ENCODE data around the gene MMGT1.

MMGT1 gene

DNA sequence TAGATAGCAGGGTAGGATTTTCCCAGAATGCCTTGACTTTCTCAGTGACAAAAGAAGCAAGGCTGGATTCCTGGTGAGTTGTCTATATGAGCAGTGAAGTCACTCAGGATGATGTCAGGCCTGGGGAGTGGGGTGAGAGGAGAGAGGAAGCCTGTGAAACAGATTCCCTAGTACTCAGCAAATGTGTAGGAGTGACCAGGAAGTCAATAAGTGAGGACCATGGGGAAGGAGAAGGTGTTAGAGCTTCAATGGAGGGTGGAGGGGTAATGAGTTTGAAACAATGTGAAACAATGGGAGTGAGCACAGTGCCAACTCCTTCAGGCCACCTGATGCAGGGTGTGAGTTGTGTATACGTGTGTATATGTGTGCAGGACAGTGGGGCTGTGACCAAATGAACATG lies 9.1 kb upstream of the MMGT1 start:
- peaks cover 2% of the 10 kb centered on the region for H3K9me3 ChIP-seq (ENCODE audit: control insufficient read depth, low read length)
- no peak overlapping the region for H3K9ac ChIP-seq (ENCODE audit: low read length)
- no peaks in the 10 kb centered on the region for H3K36me3 ChIP-seq (ENCODE audit: control insufficient read depth, insufficient read depth, low read length, severe bottlenecking)
- H3K27me3 ChIP-seq (replicated peaks; ENCODE audit: control insufficient read depth, insufficient read depth, low read length) = peaks cover 4% of the 10 kb centered on the region
- no peak overlapping the region for H3K4me3 ChIP-seq (ENCODE audit: low read length)
- no peak for DNase-seq (ENCODE audit: low read depth)
- peaks cover 7% of the 10 kb centered on the region for H3K4me1 ChIP-seq (ENCODE audit: control insufficient read depth, insufficient read depth, low read length)

- DNase-seq (ENCODE audit: low read depth) = no peak
- peaks cover 4% of the 10 kb centered on the region for H3K27me3 ChIP-seq (replicated peaks; ENCODE audit: control insufficient read depth, insufficient read depth, low read length)
- peaks cover 3% of the 10 kb centered on the region for H3K9me3 ChIP-seq (ENCODE audit: control insufficient read depth, low read length)
- no peak overlapping the region for H3K9ac ChIP-seq (ENCODE audit: low read length)
- no peaks in the 10 kb centered on the region for H3K36me3 ChIP-seq (ENCODE audit: control insufficient read depth, insufficient read depth, low read length, severe bottlenecking)
- H3K4me1 ChIP-seq (ENCODE audit: control insufficient read depth, insufficient read depth, low read length) = peaks cover 7% of the 10 kb centered on the region
- no peak overlapping the region for H3K4me3 ChIP-seq (ENCODE audit: low read length)
Measured at GRCh38 chrX:135981668-135982067, 7.9 kb upstream of the MMGT1 start.

DNA sequence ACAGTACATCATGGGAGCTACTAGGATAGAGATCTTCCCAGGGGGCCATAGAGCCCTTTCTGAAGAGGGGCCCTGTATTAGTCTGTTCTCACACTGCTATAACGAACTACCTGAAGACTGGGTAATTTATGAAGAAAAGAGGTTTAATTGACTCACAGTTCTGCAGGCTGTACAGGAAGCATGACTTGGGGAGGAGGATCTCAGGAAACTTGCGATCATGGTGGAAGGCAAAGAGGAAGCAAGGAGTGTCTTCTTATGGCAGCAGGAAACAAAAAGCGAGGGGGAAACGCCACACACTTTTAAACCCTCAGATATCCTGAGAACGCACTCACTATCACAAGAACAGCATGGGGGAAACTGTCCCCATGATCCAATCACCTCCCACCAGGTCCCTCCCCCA lies 7.2 kb upstream of the MMGT1 start:
- Histone ChIP-seq H3K4me3 (ENCODE audit: low read length) (no peak overlapping the region), H3K9ac (ENCODE audit: low read length) (no peak overlapping the region), H3K4me1 (ENCODE audit: control insufficient read depth, insufficient read depth, low read length) (peaks cover 7% of the 10 kb centered on the region), H3K27me3 (replicated peaks; ENCODE audit: control insufficient read depth, insufficient read depth, low read length) (peaks cover 4% of the 10 kb centered on the region), H3K9me3 (ENCODE audit: control insufficient read depth, low read length) (peaks cover 3% of the 10 kb centered on the region), H3K36me3 (ENCODE audit: control insufficient read depth, insufficient read depth, low read length, severe bottlenecking) (no peaks in the 10 kb centered on the region)
- DNase-seq (ENCODE audit: low read depth) = no peak

DNA sequence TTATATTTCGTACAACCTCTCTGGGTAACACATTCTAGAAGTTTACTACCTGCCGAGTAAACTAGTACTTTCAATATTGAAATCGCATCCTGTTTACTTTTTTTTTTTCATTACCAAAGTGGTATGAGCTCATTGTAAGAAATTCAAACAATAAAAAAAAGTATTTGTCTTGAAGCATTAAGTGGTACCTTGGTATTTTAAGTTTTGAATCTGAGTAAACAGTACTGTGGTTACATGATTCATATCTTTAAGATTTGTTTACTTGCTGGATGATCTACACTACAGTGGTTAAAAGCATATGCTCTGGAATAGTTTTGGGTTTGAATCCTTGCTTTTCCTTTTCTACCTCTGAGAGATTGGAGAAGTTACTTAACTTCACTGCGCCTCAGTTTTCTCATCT lies 3.8 kb upstream of the MMGT1 start:
- Histone ChIP-seq H3K36me3 (ENCODE audit: control insufficient read depth, insufficient read depth, low read length, severe bottlenecking) (no peaks in the 10 kb centered on the region), H3K4me3 (ENCODE audit: low read length) (no peak overlapping the region), H3K9ac (ENCODE audit: low read length) (no peak overlapping the region), H3K9me3 (ENCODE audit: control insufficient read depth, low read length) (peaks cover 3% of the 10 kb centered on the region), H3K27me3 (replicated peaks; ENCODE audit: control insufficient read depth, insufficient read depth, low read length) (peaks cover 4% of the 10 kb centered on the region), H3K4me1 (ENCODE audit: control insufficient read depth, insufficient read depth, low read length) (peaks cover 6% of the 10 kb centered on the region)
- peak; percentile 39 for DNase-seq (ENCODE audit: low read depth)

GRCh38 chrX:135975421-135975820 lies 1.6 kb upstream of the MMGT1 start:
- H3K4me3 ChIP-seq (ENCODE audit: low read length) = no peak overlapping the region

DNA sequence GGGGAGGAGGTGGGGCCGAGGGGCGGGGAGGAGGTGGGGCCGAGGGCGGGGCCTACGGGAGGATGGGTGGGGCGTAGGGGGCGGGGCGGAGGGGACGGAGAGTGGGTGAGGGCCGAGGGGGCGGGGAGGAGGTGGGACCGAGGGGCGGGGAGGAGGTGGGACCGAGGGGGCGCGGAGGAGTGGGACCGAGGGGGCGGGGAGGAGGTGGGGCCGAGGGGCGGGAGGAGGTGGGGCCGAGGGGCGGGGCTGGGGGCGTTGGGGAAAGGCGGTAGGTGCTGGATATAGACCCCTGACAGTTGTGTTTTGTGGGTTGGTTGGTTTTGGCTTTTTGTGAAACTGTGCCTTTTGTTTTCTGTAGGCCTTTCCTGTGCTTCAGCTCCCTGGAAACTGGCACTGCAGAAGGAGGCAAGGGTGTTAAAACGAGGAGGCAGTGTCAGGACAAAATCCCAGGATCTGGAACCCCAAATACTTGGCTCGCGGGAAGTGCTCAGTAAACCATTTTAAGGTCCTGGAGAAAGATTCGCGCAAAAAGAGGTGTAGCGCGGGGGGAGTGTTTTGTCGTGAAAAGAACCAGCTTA lies 580 bp upstream of the MMGT1 start:
- Histone ChIP-seq H3K9me3 (ENCODE audit: control insufficient read depth, low read length) (peaks cover 3% of the 10 kb centered on the region), H3K9ac (ENCODE audit: low read length) (peak overlapping the region; percentile 48), H3K27me3 (replicated peaks; ENCODE audit: control insufficient read depth, insufficient read depth, low read length) (peaks cover 4% of the 10 kb centered on the region), H3K4me1 (ENCODE audit: control insufficient read depth, insufficient read depth, low read length) (peaks cover 14% of the 10 kb centered on the region), H3K36me3 (ENCODE audit: control insufficient read depth, insufficient read depth, low read length, severe bottlenecking) (no peaks in the 10 kb centered on the region), H3K4me3 (ENCODE audit: low read length) (peak overlapping the region; percentile 71)
- peak; percentile 84 for DNase-seq (ENCODE audit: low read depth)

More at GRCh38 chrX:135975421-135975820, 1.6 kb upstream of the MMGT1 start:
- Histone ChIP-seq H3K36me3 (ENCODE audit: control insufficient read depth, insufficient read depth, low read length, severe bottlenecking) (no peaks in the 10 kb centered on the region), H3K9ac (ENCODE audit: low read length) (no peak overlapping the region), H3K4me1 (ENCODE audit: control insufficient read depth, insufficient read depth, low read length) (peaks cover 14% of the 10 kb centered on the region), H3K9me3 (ENCODE audit: control insufficient read depth, low read length) (peaks cover 3% of the 10 kb centered on the region), H3K27me3 (replicated peaks; ENCODE audit: control insufficient read depth, insufficient read depth, low read length) (peaks cover 4% of the 10 kb centered on the region)
- no peak for DNase-seq (ENCODE audit: low read depth)

- Histone ChIP-seq H3K9me3 (ENCODE audit: control insufficient read depth, low read length) (peaks cover 3% of the 10 kb centered on the region), H3K9ac (ENCODE audit: low read length) (peak overlapping the region; percentile 88), H3K4me1 (ENCODE audit: control insufficient read depth, insufficient read depth, low read length) (peaks cover 14% of the 10 kb centered on the region), H3K27me3 (replicated peaks; ENCODE audit: control insufficient read depth, insufficient read depth, low read length) (no peaks in the 10 kb centered on the region), H3K36me3 (ENCODE audit: control insufficient read depth, insufficient read depth, low read length, severe bottlenecking) (no peaks in the 10 kb centered on the region), H3K4me3 (ENCODE audit: low read length) (peak overlapping the region; percentile 88)
- peak; percentile 42 for DNase-seq (ENCODE audit: low read depth)
Measured at GRCh38 chrX:135973025-135973547, 702 bp downstream of the MMGT1 start.

DNA sequence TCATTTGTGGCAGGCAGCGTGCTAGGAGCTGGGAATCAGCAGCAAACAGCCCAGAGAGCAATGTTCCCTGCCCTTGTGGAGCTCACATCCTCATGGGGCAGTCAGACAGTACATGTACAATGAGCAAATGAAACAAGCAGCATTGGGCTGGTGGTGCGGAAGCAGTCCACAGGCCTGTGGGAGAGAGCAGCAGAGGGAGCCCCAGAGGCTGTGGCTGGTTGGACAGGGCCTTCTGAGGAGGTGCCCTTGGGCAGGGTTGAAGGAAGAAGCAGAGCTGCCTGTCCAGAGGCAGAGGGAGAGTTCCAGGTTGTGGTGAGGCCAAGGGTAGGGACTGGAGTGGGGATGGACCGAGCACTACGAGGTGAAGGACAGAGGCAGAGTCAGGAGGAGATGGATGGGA lies 22.5 kb downstream of the MMGT1 start:
- Histone ChIP-seq H3K36me3 (ENCODE audit: control insufficient read depth, insufficient read depth, low read length, severe bottlenecking) (no peaks in the 10 kb centered on the region), H3K9me3 (ENCODE audit: control insufficient read depth, low read length) (no peaks in the 10 kb centered on the region), H3K4me3 (ENCODE audit: low read length) (no peak overlapping the region), H3K27me3 (replicated peaks; ENCODE audit: control insufficient read depth, insufficient read depth, low read length) (no peaks in the 10 kb centered on the region), H3K4me1 (ENCODE audit: control insufficient read depth, insufficient read depth, low read length) (no peaks in the 10 kb centered on the region), H3K9ac (ENCODE audit: low read length) (no peak overlapping the region)
- no peak for DNase-seq (ENCODE audit: low read depth)

- no peak for DNase-seq (ENCODE audit: low read depth)
- peaks cover 4% of the 10 kb centered on the region for H3K9me3 ChIP-seq (ENCODE audit: control insufficient read depth, low read length)
- no peaks in the 10 kb centered on the region for H3K36me3 ChIP-seq (ENCODE audit: control insufficient read depth, insufficient read depth, low read length, severe bottlenecking)
Measured at GRCh38 chrX:135944486-135944885, 29.3 kb downstream of the MMGT1 start.

DNA sequence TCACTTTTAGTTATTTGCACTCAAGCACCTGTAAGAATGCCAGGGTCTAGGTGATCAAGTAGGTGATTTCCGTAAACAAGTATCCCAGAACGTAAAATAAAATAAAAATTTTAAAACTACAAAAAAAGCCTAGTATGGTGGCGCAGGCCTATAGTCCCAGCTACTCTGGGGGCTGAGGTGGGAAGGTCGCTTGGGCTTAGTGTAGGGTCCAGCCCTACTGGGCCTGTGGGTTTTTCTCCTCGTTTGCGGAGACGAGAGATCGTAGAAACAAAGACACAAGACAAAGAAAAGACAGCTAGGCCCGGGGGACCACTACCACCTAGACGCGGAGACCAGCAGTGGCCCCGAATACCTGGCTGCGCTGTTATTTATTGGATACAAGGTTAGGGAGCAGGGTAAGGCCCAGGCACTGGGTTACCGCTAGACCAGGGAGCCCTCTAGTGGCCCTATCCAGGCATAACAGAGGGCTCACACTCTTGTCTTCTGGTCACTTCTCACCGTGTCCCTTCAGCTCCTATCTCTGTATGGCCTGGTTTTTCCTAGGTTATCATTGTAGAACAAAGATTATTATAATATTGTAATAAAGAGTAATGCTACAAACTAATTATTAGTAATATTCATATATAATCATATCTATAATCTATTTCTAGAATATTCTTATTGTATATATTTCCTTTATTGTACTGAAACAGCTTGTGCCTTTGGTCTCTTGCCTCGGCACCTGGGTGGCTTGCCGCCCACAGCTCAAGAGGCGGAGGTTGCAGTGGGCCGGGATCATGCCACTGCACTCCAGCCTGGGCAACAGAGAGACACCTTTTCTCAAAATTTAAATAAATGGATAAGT lies 41.9 kb downstream of the MMGT1 start:
- Histone ChIP-seq H3K36me3 (ENCODE audit: control insufficient read depth, insufficient read depth, low read length, severe bottlenecking) (no peaks in the 10 kb centered on the region), H3K9ac (ENCODE audit: low read length) (no peak overlapping the region), H3K4me3 (ENCODE audit: low read length) (no peak overlapping the region), H3K9me3 (ENCODE audit: control insufficient read depth, low read length) (no peaks in the 10 kb centered on the region), H3K4me1 (ENCODE audit: control insufficient read depth, insufficient read depth, low read length) (no peaks in the 10 kb centered on the region), H3K27me3 (replicated peaks; ENCODE audit: control insufficient read depth, insufficient read depth, low read length) (peaks cover 44% of the 10 kb centered on the region)
- DNase-seq (ENCODE audit: low read depth) = peak; percentile 66

More at GRCh38 chrX:135944486-135944885, 29.3 kb downstream of the MMGT1 start:
- Histone ChIP-seq H3K4me1 (ENCODE audit: control insufficient read depth, insufficient read depth, low read length) (no peaks in the 10 kb centered on the region), H3K4me3 (ENCODE audit: low read length) (no peak overlapping the region), H3K27me3 (replicated peaks; ENCODE audit: control insufficient read depth, insufficient read depth, low read length) (no peaks in the 10 kb centered on the region), H3K9ac (ENCODE audit: low read length) (no peak overlapping the region)

DNA sequence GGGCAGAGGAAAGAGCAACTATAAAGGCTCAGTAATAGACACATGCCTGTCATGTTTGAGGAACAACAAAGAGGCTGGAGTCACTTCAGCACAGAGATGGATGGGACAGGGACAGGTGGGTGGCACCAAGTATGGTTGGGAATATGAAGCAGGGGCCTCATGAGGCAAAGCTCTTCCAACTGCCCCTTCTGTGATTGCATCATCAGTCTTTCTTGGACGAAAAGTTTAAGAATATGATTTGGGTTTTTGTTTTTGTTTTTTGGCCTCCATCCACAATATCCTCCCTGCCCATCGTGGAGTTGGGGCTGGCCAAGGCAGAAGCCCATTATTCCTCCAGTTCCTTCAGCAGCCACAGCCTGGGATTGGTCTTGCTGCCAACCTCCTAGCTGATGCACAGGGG lies 45.9 kb downstream of the MMGT1 start:
- no peaks in the 10 kb centered on the region for H3K4me1 ChIP-seq (ENCODE audit: control insufficient read depth, insufficient read depth, low read length)
- no peaks in the 10 kb centered on the region for H3K36me3 ChIP-seq (ENCODE audit: control insufficient read depth, insufficient read depth, low read length, severe bottlenecking)
- H3K9ac ChIP-seq (ENCODE audit: low read length) = no peak overlapping the region
- H3K4me3 ChIP-seq (ENCODE audit: low read length) = no peak overlapping the region
- H3K27me3 ChIP-seq (replicated peaks; ENCODE audit: control insufficient read depth, insufficient read depth, low read length) = peaks cover 38% of the 10 kb centered on the region
- H3K9me3 ChIP-seq (ENCODE audit: control insufficient read depth, low read length) = no peaks in the 10 kb centered on the region
- no peak for DNase-seq (ENCODE audit: low read depth)
